ENCODE measurements around the gene RIMBP3B.
"Not testable (repeated sequence)": the region's sequence is repeated elsewhere in the genome, so short reads cannot be mapped to it uniquely, and the experiment has no call there.

Gene RIMBP3B

DNA sequence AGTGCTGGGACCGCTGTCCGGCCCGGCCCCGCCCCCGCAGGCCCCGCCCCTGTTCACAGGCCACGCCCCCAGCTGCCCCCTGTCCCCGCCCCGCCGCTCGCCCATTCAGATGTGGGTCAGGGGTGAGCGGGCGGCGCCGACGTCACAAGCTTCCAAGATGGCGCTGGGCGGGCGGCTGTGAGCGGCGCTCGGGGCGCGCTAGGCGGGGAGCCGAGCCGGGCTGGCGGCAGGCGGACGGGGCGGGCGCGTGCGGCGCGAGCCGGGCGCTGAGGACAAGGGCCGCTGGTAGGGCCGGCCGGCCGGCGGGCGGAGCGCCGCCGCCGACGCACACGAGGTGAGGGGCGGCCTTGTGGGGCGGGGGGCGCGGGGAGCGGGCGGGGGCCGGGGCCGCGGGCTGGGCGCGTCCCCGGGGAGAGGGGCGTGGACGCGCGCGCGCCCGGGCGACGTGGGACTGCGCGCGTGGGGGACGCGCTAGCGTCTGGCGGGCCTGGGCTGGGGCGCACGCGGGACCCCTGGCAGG, 33.7 kb downstream of the RIMBP3B start, which contains the start of gene HIC2:
HIC2 (plus strand) TSS at position 145 of the 520 bp plus-strand sequence. CDS start 25,461 bp downstream, outside the sequence.
- not testable (repeated sequence) for H3K27ac ChIP-seq
- peak within 1 kb of the TSS in 6 of 7 experiments; percentile 23 to 43 (median 33) for H3K4me3 ChIP-seq

DNA sequence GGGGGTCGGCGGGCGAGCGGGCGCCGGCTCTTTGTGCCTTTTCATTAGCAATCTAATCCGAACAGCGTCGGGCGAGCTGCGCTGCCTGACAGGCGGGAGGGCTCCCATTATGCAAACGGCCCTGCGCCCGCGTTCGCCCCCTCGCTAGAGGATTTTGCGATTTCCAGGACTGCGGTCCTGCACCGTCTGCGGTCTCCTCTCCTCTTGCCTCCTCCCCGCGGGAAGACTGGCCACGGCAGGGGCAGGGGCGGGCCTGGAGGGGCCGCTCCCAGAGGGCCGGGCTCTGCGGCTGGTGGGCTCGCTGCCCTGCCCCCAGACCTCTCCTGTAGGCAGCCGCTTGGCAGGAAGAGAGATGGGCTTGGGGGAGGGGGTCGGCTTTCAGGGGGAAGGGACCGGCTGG, 34.3 kb downstream of the RIMBP3B start:
- H3K27ac ChIP-seq: not testable (repeated sequence)
- peak overlapping the region in 6 of 7 experiments; percentile 23 to 43 (median 33) for H3K4me3 ChIP-seq

DNA sequence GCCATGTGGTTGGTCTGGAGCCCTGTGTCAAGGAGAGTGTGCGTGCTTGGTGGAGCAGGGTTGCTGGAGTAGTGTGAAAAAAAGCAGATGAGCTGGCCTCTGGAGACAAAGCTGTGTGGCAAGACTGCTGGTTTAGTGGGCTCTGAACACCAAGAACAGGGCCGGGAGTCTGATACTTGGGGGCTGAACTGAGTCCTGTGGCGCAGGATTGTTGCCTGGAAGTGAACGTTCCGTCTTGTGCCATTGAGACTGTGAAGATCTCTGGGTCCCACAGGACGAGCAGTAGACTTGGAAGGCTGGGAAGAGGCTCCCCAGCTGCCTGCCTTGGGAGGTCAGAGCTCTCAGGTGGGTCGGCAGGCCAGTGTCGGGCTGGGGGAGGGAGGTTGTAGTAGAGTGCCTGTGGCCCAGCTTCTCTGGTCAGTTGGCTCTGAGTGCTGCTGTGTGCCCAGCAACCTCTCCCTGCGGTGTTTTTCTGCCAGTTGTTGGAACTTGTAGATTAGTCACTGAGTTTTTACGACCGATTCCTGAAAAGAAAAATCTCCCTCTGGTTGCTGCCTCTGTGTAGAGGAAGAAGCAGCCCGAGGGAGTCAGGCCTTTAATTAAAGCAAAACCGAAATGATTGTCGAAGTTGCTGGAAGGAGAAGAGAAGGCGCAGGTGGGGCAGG, 35.6 kb downstream of the RIMBP3B start:
- H3K4me3 ChIP-seq, H3K27ac ChIP-seq: not testable (repeated sequence)

DNA sequence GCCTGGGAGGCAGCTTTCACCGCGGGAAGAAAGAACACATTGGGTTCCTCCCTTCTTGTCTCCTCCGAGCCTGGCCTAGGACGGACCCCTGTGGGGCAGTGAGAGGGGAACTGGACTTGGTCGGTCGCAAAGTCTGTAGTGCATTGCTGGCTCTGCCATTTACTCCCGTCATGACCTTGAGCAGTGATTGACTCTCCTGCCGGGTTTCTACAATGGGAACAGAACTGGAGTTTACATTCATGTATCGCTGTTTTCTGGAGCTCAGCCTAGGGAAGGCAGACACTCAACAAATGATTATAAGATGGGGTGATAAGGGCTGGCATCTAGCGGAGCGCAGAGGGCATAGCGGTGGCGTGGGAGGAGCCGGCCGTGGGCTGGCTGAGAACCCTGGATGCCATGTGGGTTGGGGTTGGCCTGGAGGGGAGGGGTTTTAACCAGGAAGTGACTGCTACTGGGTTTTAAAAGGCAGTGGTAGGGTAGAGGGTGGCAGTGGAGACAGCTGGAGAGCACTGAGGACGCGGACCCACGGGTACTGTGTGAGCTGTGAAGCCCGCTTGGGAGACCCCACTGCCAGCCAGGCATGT, 36.7 kb downstream of the RIMBP3B start:
- H3K4me3 ChIP-seq, H3K27ac ChIP-seq: not testable (repeated sequence)

DNA sequence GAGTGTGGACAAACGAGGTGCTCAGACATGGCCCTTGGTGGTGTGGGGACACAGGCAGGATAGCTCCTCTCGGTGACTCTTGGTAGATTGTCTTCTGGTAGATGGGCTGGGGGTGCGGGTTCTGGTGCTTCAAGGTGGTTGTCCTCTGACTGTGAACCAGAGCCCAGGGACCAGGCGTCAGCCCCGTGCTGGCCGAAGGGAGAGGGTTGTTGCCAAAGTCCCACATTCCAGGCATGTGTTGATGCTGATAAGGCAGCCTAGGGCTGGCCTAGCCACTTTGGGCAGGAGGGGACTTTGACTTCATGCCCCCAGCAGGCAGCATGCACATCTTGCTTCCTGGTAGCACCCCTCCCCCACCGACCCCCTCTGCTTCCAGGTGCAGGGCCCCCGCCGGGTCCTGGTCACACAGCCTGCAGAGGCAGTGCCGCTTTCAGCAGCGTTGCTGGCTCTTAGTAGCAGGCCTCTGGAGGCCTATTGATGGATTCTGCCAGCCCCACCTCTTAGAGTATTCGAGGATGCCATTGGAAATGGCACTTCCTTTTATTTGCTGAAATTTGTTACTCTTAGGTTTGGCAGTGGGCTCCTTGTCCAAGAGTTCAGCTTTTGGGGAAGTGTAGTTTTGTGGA, 40.6 kb downstream of the RIMBP3B start:
- not testable (repeated sequence) for H3K27ac ChIP-seq, H3K4me3 ChIP-seq

DNA sequence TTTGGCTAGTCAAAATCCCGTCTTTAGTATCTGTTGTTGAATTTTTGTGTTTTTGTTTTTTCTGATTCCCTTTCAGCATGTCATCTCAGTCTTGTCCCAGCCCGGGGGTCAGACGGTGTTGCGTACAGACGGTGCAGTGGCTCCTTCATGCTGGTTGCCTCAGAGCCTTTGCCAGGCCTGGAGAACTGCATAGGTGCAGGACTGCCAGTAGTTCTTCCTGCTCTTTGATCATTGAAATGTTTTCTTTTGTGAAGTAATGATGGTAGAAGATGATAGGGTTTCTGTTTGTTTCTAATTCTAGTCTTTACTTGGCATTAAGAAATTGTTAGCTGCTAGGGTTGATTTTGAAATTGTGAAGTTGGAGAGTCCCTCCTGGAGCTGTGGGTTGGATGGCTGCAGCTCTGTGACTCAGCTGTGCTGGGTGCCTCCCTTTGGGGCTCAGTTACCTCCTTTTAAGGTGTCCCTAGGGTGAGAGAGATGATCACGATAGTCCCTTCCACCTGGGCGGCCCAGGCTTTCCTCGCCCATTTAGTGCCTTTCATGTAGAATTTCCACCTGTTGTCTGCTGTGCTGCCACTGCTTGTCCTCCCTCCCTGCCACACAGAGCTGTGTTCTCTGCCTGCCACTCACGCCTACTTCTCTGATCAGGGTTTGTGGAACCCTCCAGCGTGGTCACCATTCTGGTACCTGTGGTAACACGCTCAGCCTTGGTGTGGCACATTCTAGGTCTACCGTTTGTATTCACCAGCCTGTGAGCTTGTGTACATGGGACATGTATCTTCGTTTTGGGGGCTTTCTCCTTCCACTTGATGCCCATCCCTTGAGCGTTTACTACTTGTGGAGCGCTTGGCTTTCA, 51.1 kb downstream of the RIMBP3B start:
- not testable (repeated sequence) for H3K27ac ChIP-seq, H3K4me3 ChIP-seq

DNA sequence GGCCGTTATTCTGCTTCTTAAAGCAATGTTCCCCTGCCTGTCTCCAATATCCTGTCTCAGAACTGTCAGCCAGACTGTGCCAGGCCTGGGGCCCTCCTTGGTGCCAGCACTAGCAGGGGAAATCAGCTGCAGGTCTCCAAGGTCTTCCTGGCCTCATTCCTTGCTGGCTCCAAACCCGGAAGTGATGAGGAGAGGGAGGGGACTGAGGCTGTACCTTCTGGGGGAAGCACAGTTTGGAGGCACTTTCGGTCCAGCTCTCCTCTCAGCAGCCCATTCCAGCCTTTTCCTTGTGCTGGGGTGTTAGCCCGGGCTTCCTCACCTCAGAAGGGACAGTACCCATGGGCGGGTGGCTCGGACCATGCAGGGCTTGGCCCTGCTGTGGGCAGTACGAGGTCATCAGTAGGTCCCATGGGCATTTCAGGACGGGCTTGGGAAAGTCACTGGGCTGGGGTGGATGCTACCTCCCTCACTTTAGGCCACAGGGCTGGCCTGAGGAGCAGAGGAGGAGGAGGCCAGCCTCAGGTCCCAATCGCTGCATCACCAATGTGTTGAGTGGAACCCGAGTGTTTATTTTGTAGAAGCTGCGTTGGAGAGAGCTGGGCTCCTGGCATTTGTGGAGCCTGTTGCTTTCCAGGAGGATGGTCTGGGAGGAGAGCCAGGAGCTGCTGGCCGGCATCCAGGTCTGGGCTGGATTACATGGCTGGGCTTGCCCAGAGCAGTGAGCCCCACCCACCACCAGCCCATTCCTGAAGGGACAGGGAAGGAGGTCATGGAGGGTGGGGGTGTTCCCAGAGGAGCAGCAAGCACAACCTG, 52.7 kb downstream of the RIMBP3B start:
- H3K27ac ChIP-seq, H3K4me3 ChIP-seq: not testable (repeated sequence)

DNA sequence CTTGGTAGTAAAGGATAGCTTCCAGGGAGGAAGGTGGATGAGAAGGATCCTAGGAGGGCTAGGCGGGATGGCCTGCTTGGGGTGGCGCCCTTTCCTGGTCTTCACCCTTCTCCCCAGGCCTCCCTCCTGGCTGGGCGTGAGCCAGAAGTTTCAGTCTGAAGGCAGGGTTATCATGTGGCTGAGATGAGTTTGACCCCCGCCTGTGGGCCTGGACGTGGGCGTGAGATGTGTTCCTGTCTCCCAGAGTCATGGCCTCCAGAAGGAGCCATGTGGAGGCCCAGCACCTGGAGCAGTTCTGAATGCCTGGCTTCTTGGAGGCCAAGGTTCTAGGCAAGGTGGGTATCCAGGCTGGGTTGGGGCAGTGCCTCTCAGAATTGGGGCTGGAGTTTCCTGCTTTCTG, 54.5 kb downstream of the RIMBP3B start:
- not testable (repeated sequence) for H3K27ac ChIP-seq, H3K4me3 ChIP-seq

Measured in skin epidermis (tissue), 12 donors.